Liver (tissue), 9 donors: ENCODE measurements around the gene TSPEAR. TPM values are rescaled to one million over a fixed set of nuclear protein-coding genes. Genes with fewer than 3 reads are reported as not detected.

ENCODE experiments used
- DNase-seq: peaks from one replicate; pipeline ENCODE4 v3.0.0-alpha.2; 2017; ENCODE audit warnings: low spot score
- H3K27ac ChIP-seq, 2 donors: one replicate each; pipeline ENCODE4 v1.7.0; 2013; ENCODE audit warnings: inconsistent platforms in 2 of 2, low read length in 2 of 2, control low read depth in 1 of 2, low read depth in 1 of 2, mild to moderate bottlenecking in 1 of 2
- H3K27me3 ChIP-seq, 4 donors: one replicate each; pipeline versions ENCODE4 v1.6.1 to v1.7.0; 2013; ENCODE audit warnings: low read length in 3 of 4, inconsistent platforms in 1 of 4, mild to moderate bottlenecking in 1 of 4, moderate library complexity in 1 of 4; ENCODE audit not compliant: control insufficient read depth in 4 of 4, insufficient read depth in 4 of 4
- H3K36me3 ChIP-seq, 4 donors: one replicate each; pipeline versions ENCODE4 v1.6.1 to v1.7.0; 2013; ENCODE audit warnings: low read length in 3 of 4, mild to moderate bottlenecking in 3 of 4, low read depth in 1 of 4, moderate library complexity in 1 of 4; ENCODE audit not compliant: control insufficient read depth in 4 of 4, insufficient read depth in 3 of 4
- H3K4me1 ChIP-seq, 4 donors: one replicate each; pipeline versions ENCODE4 v1.6.1 to v1.7.0; 2013; ENCODE audit warnings: low read length in 3 of 4, mild to moderate bottlenecking in 3 of 4, moderate library complexity in 1 of 4; ENCODE audit not compliant: control insufficient read depth in 4 of 4, insufficient read depth in 4 of 4
- H3K4me3 ChIP-seq, 3 donors: one replicate each; pipeline versions ENCODE4 v1.6.1 to v1.7.0; 2013; ENCODE audit warnings: low read length in 3 of 3, control low read depth in 1 of 3, low read depth in 1 of 3, mild to moderate bottlenecking in 1 of 3
- H3K9ac ChIP-seq, 2 donors: one replicate each; pipeline ENCODE4 v1.7.0; 2013; ENCODE audit warnings: low read length in 2 of 2, mild to moderate bottlenecking in 2 of 2, moderate library complexity in 2 of 2, control low read depth in 1 of 2, low read depth in 1 of 2
- H3K9me3 ChIP-seq, 4 donors: one replicate each; pipeline versions ENCODE4 v1.6.1 to v1.7.0; 2013; ENCODE audit warnings: low read length in 3 of 4; ENCODE audit not compliant: control insufficient read depth in 4 of 4
- EGR1 ChIP-seq, 2 donors: IDR thresholded peaks; 2 replicates each; pipeline ENCODE4 v1.6.1; 2016 to 2018; ENCODE audit warnings: antibody characterized with exemption in 2 of 2, low read depth in 2 of 2
- FOXA1 ChIP-seq: IDR thresholded peaks from 2 replicates; pipeline ENCODE4 v1.6.1; 2016; ENCODE audit warnings: antibody characterized with exemption
- FOXA2 ChIP-seq: IDR thresholded peaks from 2 replicates; pipeline ENCODE4 v1.6.1; 2016; ENCODE audit warnings: antibody characterized with exemption
- GABPA ChIP-seq, 2 donors: IDR thresholded peaks in 1 of 2; conservative IDR thresholded peaks in 1 of 2; 2 replicates each; pipeline ENCODE4 v1.6.1; 2016; ENCODE audit warnings: antibody characterized with exemption in 2 of 2, mild to moderate bottlenecking in 1 of 2, moderate library complexity in 1 of 2
- HNF4G ChIP-seq: IDR thresholded peaks from 2 replicates; pipeline ENCODE4 v1.6.1; 2016; ENCODE audit warnings: antibody characterized with exemption
- JUND ChIP-seq, 2 donors: IDR thresholded peaks; 2 replicates each; pipeline ENCODE4 v1.6.1; 2016; ENCODE audit warnings: antibody characterized with exemption in 2 of 2
- NR2F2 ChIP-seq: IDR thresholded peaks from 2 replicates; pipeline ENCODE4 v1.6.1; 2016; ENCODE audit warnings: antibody characterized with exemption
- RAD21 ChIP-seq, 2 donors: IDR thresholded peaks; 2 replicates each; pipeline ENCODE4 v1.6.1; 2016; ENCODE audit warnings: antibody characterized with exemption in 2 of 2, mild to moderate bottlenecking in 2 of 2
- SP1 ChIP-seq: IDR thresholded peaks from 2 replicates; pipeline ENCODE4 v1.6.1; 2018; ENCODE audit warnings: antibody characterized with exemption, mild to moderate bottlenecking
- TAF1 ChIP-seq: conservative IDR thresholded peaks from 2 replicates; pipeline ENCODE4 v1.6.1; 2016; ENCODE audit warnings: antibody characterized with exemption, mild to moderate bottlenecking
- YY1 ChIP-seq: IDR thresholded peaks from 2 replicates; pipeline ENCODE4 v1.6.1; 2016; ENCODE audit warnings: antibody characterized with exemption, mild to moderate bottlenecking
- WGBS: extraction: QIAGEN DNeasy Blood & Tissue Kit; methylation state at CpG from one replicate; pipeline ENCODE4 v1.1.7; 2013; 5-methylcytosine and 5-hydroxymethylcytosine counted together
- polyA plus RNA-seq, 2 donors: library from polyadenylated mRNA; stranded (reverse) in 1 of 2; unstranded in 1 of 2; fragments of 200-250 nt in 1 of 2; fragments of >200 nt in 1 of 2; fragmentation: Nextera tagmentation in 1 of 2; extraction: Ambion mirVana in 1 of 2; gene quantifications; one replicate each; pipeline versions ENCODE4 v1.2.1 to v1.2.3, GENCODE V29; 2013 to 2015
- total RNA-seq, 2 donors: library from RNA; depleted of rRNA; stranded (reverse); fragments of >200 nt; gene quantifications; one replicate each; pipeline ENCODE4 v1.2.3, GENCODE V29; 2014
- TF ChIP-seq, protein P1 (sequence below): IDR thresholded peaks from 2 replicates; pipeline ENCODE4 v1.6.1; 2016; ENCODE audit warnings: antibody characterized with exemption
- TF ChIP-seq, protein P2 (sequence below): IDR thresholded peaks from 2 replicates; pipeline ENCODE4 v1.6.1; 2016; ENCODE audit warnings: antibody characterized with exemption
- TF ChIP-seq, protein P3 (sequence below): IDR thresholded peaks from 2 replicates; pipeline ENCODE4 v1.6.1; 2016; ENCODE audit warnings: antibody characterized with exemption
- TF ChIP-seq, protein P4 (sequence below): IDR thresholded peaks from 2 replicates; pipeline ENCODE4 v1.6.1; 2016; ENCODE audit warnings: antibody characterized with exemption, mild to moderate bottlenecking
- TF ChIP-seq, protein P5 (sequence below): fragments of 150-350 bp; IDR thresholded peaks from 2 replicates; pipeline ENCODE4 v1.5.1; 2017; ENCODE audit warnings: improper control_type of control experiment, low read depth, low read length; ENCODE audit not compliant: missing input control
- donor health status: healthy.
- donor health status: healthy.
- donor health status: healthy.
- donor health status: healthy.
- donor health status: healthy.

The TSPEAR gene
- total and polyA plus RNA-seq, 4 donors = under 0.01 to 0.14 (median 0.01) TPM; not detected in 1

DNA sequence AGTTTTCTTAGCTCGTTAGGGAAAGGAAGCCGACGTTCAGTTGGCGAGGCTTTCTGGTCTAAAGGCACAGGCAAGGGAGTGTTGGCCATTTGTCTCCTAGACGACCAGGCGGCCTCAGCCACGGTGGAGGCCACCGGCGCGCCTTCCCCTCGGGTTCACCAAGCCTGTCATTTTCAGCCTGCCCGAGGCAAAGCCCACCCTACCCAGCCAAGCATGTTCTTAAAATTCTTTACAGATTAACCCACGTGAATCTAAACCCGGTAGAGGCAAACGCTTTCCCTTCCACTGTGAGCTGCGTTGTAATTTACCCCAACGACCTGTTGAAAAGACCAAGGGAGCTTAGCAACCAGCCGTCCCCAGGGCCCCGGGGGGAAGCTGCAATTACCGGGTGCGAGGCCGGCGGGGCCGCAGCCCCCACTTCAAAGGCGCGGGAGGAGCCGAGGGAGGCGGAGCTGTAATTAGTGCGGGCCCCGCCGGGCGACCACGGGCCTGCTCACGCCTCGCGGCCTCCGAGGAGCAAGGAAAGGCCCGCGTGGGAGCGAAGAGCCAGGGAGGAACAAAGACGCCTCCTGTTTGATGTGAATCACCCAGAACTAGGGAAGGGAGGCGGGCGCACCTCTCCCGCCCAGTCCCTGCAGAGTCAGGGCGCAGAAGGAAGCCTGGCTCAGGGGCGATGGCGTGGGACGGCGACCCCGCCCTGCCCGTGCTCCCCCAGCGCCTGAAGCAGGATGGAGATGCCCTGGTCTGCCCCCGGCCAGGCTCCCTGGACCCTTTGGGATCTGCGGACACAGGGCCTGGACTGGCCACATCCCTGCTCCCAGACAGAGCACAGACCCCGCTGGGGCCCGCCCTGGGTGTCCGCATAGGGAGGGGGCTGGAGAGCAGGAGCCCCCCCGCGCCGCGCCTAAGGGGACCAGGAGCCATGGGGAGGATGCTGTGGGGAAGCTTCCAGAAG lies 12.1 kb upstream of the TSPEAR start:
- H3K27me3 ChIP-seq = peaks cover 0 to 19% (median 6%) of the 10 kb centered on the region in 4 donors
- H3K27ac ChIP-seq = no peak overlapping the region
- 26% methylated on average over 61 of the region's 61 CpGs for WGBS
- peaks cover 0 to 3% (median 0%) of the 10 kb centered on the region in 4 donors for H3K4me1 ChIP-seq
- H3K9me3 ChIP-seq = no peaks in the 10 kb centered on the region
- H3K9ac ChIP-seq = no peak overlapping the region
- no peak for DNase-seq
- H3K36me3 ChIP-seq = no peaks in the 10 kb centered on the region
- no peak overlapping the region for H3K4me3 ChIP-seq
- TF ChIP-seq, protein P1, sequence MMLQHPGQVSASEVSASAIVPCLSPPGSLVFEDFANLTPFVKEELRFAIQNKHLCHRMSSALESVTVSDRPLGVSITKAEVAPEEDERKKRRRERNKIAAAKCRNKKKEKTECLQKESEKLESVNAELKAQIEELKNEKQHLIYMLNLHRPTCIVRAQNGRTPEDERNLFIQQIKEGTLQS = no peak
- no peak for TF ChIP-seq EGR1 (IDR thresholded peaks at IDR 0.05; ENCODE audit: low read depth in 2 of 2)
- no peak for TF ChIP-seq SP1
- TF ChIP-seq, protein P2, sequence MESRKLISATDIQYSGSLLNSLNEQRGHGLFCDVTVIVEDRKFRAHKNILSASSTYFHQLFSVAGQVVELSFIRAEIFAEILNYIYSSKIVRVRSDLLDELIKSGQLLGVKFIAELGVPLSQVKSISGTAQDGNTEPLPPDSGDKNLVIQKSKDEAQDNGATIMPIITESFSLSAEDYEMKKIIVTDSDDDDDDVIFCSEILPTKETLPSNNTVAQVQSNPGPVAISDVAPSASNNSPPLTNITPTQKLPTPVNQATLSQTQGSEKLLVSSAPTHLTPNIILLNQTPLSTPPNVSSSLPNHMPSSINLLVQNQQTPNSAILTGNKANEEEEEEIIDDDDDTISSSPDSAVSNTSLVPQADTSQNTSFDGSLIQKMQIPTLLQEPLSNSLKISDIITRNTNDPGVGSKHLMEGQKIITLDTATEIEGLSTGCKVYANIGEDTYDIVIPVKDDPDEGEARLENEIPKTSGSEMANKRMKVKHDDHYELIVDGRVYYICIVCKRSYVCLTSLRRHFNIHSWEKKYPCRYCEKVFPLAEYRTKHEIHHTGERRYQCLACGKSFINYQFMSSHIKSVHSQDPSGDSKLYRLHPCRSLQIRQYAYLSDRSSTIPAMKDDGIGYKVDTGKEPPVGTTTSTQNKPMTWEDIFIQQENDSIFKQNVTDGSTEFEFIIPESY = no peak
- TF ChIP-seq RAD21 (IDR thresholded peaks at IDR 0.05) = no peak
- TF ChIP-seq, protein P3, sequence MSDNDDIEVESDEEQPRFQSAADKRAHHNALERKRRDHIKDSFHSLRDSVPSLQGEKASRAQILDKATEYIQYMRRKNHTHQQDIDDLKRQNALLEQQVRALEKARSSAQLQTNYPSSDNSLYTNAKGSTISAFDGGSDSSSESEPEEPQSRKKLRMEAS = no peak
- TF ChIP-seq, protein P4, sequence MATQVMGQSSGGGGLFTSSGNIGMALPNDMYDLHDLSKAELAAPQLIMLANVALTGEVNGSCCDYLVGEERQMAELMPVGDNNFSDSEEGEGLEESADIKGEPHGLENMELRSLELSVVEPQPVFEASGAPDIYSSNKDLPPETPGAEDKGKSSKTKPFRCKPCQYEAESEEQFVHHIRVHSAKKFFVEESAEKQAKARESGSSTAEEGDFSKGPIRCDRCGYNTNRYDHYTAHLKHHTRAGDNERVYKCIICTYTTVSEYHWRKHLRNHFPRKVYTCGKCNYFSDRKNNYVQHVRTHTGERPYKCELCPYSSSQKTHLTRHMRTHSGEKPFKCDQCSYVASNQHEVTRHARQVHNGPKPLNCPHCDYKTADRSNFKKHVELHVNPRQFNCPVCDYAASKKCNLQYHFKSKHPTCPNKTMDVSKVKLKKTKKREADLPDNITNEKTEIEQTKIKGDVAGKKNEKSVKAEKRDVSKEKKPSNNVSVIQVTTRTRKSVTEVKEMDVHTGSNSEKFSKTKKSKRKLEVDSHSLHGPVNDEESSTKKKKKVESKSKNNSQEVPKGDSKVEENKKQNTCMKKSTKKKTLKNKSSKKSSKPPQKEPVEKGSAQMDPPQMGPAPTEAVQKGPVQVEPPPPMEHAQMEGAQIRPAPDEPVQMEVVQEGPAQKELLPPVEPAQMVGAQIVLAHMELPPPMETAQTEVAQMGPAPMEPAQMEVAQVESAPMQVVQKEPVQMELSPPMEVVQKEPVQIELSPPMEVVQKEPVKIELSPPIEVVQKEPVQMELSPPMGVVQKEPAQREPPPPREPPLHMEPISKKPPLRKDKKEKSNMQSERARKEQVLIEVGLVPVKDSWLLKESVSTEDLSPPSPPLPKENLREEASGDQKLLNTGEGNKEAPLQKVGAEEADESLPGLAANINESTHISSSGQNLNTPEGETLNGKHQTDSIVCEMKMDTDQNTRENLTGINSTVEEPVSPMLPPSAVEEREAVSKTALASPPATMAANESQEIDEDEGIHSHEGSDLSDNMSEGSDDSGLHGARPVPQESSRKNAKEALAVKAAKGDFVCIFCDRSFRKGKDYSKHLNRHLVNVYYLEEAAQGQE = no peak
- TF ChIP-seq HNF4G = no peak
- no peak for TF ChIP-seq FOXA1
- TF ChIP-seq YY1 = no peak
- no peak for TF ChIP-seq TAF1
- no peak for TF ChIP-seq FOXA2

DNA sequence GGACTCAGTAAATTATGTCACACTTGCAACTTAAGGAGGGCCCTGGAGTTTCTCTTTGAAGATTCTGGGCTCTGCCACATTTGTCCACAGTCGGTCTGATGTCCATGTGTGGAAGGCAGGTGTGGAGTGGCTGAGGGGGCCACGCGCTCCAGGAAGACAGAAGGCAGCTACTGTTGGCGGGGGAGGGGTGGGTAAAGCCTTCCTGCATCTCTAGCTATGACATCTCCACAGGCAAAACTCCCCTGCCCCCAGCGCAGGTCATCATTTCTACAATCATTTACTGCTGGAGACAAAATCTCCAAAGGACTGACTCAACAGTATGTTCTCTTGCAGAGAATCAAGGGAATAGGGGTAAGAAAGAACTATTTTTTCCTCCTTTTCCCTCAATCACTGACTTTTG lies 11.4 kb upstream of the TSPEAR start:
- Histone ChIP-seq H3K4me3 (no peak overlapping the region), H3K36me3 (no peaks in the 10 kb centered on the region), H3K4me1 (peaks cover 0 to 3% (median 0%) of the 10 kb centered on the region in 4 donors), H3K27me3 (peaks cover 0 to 19% (median 7%) of the 10 kb centered on the region in 4 donors), H3K9ac (no peak overlapping the region), H3K9me3 (no peaks in the 10 kb centered on the region), H3K27ac (no peak overlapping the region)
- DNase-seq = no peak
- 63% methylated on average over 5 of the region's 5 CpGs for WGBS
- TF ChIP-seq, protein P4 = no peak
- TF ChIP-seq NR2F2 (no peak), JUND (IDR thresholded peaks at IDR 0.05) (no peak), FOXA2 (no peak), GABPA (IDR thresholded peaks at IDR 0.05 in 1 of 2, conservative IDR thresholded peaks at IDR 0.05 in 1 of 2) (no peak), RAD21 (IDR thresholded peaks at IDR 0.05) (no peak), SP1 (no peak)
- TF ChIP-seq, protein P2 = no peak
- TF ChIP-seq, protein P3 = no peak
- TF ChIP-seq, protein P5, sequence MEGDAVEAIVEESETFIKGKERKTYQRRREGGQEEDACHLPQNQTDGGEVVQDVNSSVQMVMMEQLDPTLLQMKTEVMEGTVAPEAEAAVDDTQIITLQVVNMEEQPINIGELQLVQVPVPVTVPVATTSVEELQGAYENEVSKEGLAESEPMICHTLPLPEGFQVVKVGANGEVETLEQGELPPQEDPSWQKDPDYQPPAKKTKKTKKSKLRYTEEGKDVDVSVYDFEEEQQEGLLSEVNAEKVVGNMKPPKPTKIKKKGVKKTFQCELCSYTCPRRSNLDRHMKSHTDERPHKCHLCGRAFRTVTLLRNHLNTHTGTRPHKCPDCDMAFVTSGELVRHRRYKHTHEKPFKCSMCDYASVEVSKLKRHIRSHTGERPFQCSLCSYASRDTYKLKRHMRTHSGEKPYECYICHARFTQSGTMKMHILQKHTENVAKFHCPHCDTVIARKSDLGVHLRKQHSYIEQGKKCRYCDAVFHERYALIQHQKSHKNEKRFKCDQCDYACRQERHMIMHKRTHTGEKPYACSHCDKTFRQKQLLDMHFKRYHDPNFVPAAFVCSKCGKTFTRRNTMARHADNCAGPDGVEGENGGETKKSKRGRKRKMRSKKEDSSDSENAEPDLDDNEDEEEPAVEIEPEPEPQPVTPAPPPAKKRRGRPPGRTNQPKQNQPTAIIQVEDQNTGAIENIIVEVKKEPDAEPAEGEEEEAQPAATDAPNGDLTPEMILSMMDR = no peak
